HG03025 (cell line): ENCODE data around the gene YIPF5.

Source experiments
- ATAC-seq: cut with Tn5 transposase; IDR thresholded peaks from one replicate; pipeline ENCODE4 v1.9.1; 2021; ENCODE audit warnings: mild to moderate bottlenecking, moderate library complexity; ENCODE audit not compliant: unreplicated experiment, low FRiP score

The YIPF5 gene

GRCh38 chr5:144183254-144183889 lies 12.9 kb upstream of the YIPF5 start:
- no peak for ATAC-seq

GRCh38 chr5:144179226-144179625 lies 8.8 kb upstream of the YIPF5 start:
- no peak for ATAC-seq

GRCh38 chr5:144177548-144177947 lies 7.1 kb upstream of the YIPF5 start:
- ATAC-seq, result no peak

- ATAC-seq, result no peak
These were observed 3.3 kb upstream of the YIPF5 start for GRCh38 chr5:144173766-144174165.

DNA sequence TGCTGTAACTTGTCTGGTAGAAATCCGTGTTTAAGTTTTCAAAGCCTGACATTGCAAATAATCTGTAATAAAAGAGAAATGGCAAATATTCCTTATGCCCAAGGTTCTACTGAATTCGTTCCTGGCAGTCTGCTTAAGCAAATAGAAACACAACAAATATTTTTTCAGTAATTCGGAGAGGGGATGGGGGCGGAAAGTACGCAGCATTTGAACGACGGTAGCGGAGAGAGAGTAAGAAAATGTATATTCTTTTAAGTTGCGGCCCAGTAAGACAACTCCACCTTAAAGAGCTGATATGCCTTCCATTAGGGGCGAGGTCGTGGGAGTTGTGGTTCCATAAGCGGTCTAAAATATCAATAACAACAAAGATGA lies 569 bp downstream of the YIPF5 start:
- peak; percentile 3 for ATAC-seq

- ATAC-seq, result no peak
These were observed 2.5 kb downstream of the YIPF5 start for GRCh38 chr5:144167998-144168397.

DNA sequence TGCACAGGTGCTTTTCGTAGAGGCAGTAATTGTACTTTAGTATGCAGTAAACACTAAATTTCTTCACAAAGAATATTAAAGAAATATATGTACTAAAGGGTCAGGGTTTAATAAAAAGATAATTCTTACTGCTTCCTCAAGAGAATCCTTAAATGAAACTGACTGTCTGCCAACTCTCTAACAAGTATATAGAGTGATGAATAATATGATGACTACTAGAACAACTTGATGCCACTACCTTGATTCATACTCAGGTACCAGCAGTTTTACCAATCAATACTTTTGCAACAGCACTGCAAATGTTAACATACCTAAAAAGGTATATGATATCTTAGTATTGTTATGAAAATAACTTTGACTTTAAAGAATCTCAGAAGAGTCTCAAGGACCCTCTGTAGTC lies 3.8 kb downstream of the YIPF5 start:
- ATAC-seq, result no peak

GRCh38 chr5:144162686-144163085 lies 7.8 kb downstream of the YIPF5 start:
- ATAC-seq, result no peak

- no peak for ATAC-seq
These were observed 13.7 kb downstream of the YIPF5 start for GRCh38 chr5:144156767-144157171.

DNA sequence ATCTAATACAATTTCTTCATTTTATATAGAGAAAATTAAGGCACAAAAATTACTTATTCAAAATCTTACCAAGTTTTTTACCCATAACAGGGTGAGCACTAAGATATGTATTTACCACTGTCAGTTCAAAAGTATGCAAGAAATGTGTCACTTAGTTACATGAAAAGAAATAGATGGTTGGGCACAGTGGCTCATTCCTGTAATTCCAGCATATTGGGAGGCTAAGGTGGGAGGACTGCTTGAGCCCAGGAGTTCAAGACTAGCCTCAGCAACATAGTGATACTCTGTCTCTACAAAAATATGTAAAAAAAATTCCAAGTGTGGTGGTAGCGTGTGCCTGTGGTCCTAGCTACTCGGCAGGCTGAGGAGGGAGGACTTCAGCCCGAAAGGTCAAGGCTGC lies 19.4 kb downstream of the YIPF5 start:
- ATAC-seq, result no peak

GRCh38 chr5:144144956-144145751 lies 25.3 kb downstream of the YIPF5 start:
- no peak for ATAC-seq

- ATAC-seq, result no peak
These were observed 26.8 kb downstream of the YIPF5 start for GRCh38 chr5:144143625-144144024.

- ATAC-seq, result no peak
These were observed 27.7 kb downstream of the YIPF5 start for GRCh38 chr5:144142824-144143162.

DNA sequence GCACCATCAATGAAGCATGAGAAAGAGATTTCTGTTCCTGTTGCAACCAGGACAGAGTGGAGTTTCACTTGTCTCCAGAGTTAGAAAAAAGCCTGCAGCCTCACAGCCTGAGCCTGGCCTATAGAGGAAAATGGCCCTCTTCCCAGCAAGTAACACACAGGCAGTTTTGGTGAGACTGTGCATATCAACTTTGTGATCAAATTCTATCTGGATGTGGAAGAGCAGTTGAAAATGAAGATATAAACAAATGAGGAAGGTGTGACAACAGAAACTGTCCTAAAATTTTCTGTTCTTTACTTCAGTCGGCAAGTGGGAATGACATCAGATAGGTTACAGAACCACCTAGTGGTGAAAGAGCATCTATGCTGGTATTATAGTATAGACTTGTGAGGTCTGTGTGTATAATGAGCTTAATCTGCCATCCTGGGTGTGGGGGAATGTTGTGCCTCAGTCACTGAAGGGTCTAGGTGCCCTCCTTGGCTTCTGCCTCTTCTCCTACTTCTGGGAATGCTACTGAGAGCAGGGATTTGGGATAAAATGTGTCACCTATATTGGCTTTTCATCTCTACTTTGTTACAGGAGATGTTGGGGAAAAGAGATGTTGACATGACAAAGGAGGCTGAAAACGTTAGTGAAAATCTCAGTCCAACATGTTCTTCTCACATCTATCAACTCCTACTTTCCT lies 28.2 kb downstream of the YIPF5 start:
- ATAC-seq, result peak; percentile 97

DNA sequence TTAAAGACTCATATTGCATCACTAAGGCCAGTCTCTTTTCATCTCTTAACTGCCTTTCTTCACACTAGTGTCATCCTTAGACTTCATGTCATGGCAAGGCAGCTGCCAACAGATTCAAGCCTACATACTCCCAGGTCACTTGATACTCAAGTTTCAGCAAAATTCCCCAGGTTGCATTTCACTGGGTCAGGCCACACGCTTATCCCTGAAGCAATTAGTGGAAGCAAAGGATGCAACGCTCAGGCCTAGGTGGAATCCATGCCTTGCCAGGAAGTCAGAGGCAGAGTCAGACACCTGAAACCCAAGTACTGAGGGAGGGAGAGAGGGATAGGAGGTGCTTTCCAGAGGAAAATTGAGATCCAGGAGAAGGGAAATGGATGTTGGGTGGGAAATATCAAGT lies 28.9 kb downstream of the YIPF5 start:
- no peak for ATAC-seq

- ATAC-seq, result no peak
These were observed 30.9 kb downstream of the YIPF5 start for GRCh38 chr5:144139586-144139985.

- ATAC-seq, result peak; percentile 70
These were observed 35.2 kb downstream of the YIPF5 start for GRCh38 chr5:144135113-144135762.

DNA sequence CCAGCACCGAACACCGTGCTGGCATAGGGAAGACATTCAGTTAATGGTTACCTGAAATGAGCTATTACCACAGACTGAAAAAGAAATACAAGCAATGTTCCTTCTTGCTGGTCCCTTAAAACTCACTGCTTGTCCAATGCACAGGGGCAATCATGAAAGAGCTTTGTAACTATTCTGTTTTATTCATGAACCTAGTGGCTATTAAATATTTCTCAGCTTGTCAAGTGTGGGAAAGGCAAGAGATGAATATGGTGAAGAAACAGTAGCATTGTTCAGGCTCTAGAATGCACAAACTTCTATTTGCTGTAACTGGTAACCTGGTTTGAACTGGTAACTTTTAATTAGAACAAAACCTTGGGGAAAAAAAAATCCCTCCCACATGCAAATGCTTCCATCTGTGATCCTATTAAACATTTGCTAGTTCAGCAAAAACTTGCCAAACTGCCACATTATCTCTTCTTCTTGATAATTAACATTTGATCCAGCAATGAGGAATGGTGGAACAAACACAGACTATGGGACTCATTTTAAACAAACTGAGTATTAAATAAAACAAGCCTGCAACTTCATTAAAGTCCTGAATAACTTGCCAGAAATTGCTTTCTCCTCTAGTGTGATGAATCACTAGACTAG lies 36.1 kb downstream of the YIPF5 start:
- ATAC-seq, result no peak

DNA sequence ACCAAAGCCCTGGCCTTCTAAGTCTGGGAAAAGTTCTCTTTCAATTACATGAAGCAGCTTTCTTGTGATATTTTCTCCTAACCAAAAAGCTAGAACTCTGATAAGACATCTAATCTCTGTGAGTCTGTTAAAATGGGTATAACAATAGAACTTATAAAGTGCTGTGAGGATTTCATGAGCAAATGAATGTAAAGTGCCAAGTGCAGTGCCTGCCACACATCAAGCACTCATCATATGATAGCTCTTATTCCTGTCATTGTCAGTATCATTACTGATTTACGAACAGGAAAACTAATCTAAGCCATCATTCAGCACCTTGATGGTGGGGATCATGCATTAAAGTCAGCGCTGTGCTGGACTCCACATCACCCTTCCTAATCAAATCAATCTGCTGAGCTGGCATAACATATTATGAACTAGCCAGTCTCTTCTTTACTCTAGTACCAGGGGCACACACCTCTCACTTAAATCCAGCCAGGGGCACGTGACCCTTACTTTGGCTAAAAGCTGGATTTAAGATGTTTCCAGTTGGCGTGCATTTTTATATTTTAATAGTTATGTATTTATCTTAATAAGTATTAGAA lies 37.3 kb downstream of the YIPF5 start:
- no peak for ATAC-seq

DNA sequence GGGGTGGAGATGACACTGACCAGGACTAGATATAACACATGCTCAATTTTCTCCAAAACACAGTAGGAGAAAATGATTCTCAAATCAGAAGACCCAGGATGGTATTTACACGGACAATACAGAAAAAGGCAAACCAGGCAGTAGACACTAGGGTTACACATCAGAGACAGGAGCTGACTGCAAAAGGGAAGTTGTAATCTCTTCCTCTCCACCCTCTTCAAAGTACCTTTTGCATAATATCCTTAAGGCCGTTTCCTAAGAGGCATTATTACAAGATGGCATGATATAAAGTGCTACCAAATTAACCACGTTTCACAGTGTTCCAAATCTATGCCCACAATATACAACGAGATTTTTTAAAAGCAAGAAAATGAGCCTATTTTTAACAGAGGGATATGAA lies 39.2 kb downstream of the YIPF5 start:
- no peak for ATAC-seq
